Natural killer cell (primary cell): ENCODE results near the gene NR1I2. TPM values are rescaled to one million over a fixed set of nuclear protein-coding genes. Genes with fewer than 3 reads are reported as not detected.

Experiments used
- ATAC-seq, 3 donors: fragments of 150-1000 bp in 2 of 3; fragments of 200-7000 bp in 1 of 3; cut with Tn5 transposase; 1 replicate in 1 of 3; 2 replicates in 2 of 3; pipeline ENCODE4 v1.10.0; 2021; ENCODE audit warnings: mild to moderate bottlenecking in 2 of 3, moderate library complexity in 2 of 3
- DNase-seq, 2 donors: peaks; one replicate each; pipeline versions ENCODE4 v3.0.0 to v3.0.0-alpha.2; 2013 to 2021; ENCODE audit warnings: mixed read lengths in 1 of 2
- H3K27ac ChIP-seq: one replicate; pipeline ENCODE4 v1.5.1; 2013; ENCODE audit warnings: mild to moderate bottlenecking, low read length
- H3K27me3 ChIP-seq: one replicate; pipeline ENCODE4 v1.6.1; 2013; ENCODE audit warnings: low read length; ENCODE audit not compliant: control insufficient read depth, insufficient read depth
- H3K36me3 ChIP-seq: one replicate; pipeline ENCODE4 v1.6.1; 2013; ENCODE audit warnings: low read length; ENCODE audit not compliant: control insufficient read depth, insufficient read depth
- H3K4me1 ChIP-seq: one replicate; pipeline ENCODE4 v1.6.1; 2013; ENCODE audit warnings: low read length; ENCODE audit not compliant: control insufficient read depth, insufficient read depth
- H3K4me3 ChIP-seq: one replicate; pipeline ENCODE4 v1.5.1; 2013; ENCODE audit warnings: low read length
- H3K9me3 ChIP-seq: one replicate; pipeline ENCODE4 v1.6.1; 2013; ENCODE audit warnings: low read length; ENCODE audit not compliant: control insufficient read depth, insufficient read depth
- H3K27ac Mint-ChIP-seq, 2 donors: one replicate each; pipeline ENCODE4 v1.8.0; 2022; ENCODE audit warnings: mild to moderate bottlenecking in 2 of 2, mixed read lengths in 2 of 2, moderate library complexity in 1 of 2
- H3K27me3 Mint-ChIP-seq, 2 donors: one replicate each; pipeline ENCODE4 v1.8.0; 2022; ENCODE audit warnings: low read depth in 2 of 2, mixed read lengths in 2 of 2
- H3K36me3 Mint-ChIP-seq: one replicate; pipeline ENCODE4 v1.8.0; 2022; ENCODE audit warnings: mixed read lengths
- H3K4me1 Mint-ChIP-seq, 2 donors: one replicate each; pipeline ENCODE4 v1.8.0; 2022; ENCODE audit warnings: mixed read lengths in 2 of 2
- H3K4me3 Mint-ChIP-seq: one replicate; pipeline ENCODE4 v1.8.0; 2022; ENCODE audit warnings: mild to moderate bottlenecking, moderate library complexity, mixed read lengths
- H3K9me3 Mint-ChIP-seq, 2 donors: one replicate each; pipeline ENCODE4 v1.8.0; 2022; ENCODE audit warnings: mixed read lengths in 2 of 2
- WGBS: methylation state at CpG from one replicate; pipeline ENCODE4 v1.1.7; 2013; ENCODE audit warnings: missing lambda C conversion rate; ENCODE audit not compliant: insufficient coverage; 5-methylcytosine and 5-hydroxymethylcytosine counted together
- intact Hi-C: fragments of 100-400 bp; cut with micrococcal nuclease; formaldehyde crosslinking; loops from one replicate; pipeline ENCODE4 v1.14.2; 2022
- total RNA-seq, 4 donors: library from RNA; stranded (reverse); fragments of 120-200 nt in 1 of 4; gene quantifications; one replicate each; pipeline versions ENCODE4 v1.2.3 to v1.2.4, GENCODE V29; 2013 to 2022
- TF ChIP-seq, protein P1 (sequence below): fragments of 200-600 bp; IDR thresholded peaks from one replicate; pipeline ENCODE4 v1.8.0; 2022; ENCODE audit warnings: antibody characterized with exemption

The NR1I2 gene
- total RNA-seq: under 1 TPM; 0.13 to 0.25 (median 0.16) TPM
- 0.86 TPM for total RNA-seq (2013)

DNA sequence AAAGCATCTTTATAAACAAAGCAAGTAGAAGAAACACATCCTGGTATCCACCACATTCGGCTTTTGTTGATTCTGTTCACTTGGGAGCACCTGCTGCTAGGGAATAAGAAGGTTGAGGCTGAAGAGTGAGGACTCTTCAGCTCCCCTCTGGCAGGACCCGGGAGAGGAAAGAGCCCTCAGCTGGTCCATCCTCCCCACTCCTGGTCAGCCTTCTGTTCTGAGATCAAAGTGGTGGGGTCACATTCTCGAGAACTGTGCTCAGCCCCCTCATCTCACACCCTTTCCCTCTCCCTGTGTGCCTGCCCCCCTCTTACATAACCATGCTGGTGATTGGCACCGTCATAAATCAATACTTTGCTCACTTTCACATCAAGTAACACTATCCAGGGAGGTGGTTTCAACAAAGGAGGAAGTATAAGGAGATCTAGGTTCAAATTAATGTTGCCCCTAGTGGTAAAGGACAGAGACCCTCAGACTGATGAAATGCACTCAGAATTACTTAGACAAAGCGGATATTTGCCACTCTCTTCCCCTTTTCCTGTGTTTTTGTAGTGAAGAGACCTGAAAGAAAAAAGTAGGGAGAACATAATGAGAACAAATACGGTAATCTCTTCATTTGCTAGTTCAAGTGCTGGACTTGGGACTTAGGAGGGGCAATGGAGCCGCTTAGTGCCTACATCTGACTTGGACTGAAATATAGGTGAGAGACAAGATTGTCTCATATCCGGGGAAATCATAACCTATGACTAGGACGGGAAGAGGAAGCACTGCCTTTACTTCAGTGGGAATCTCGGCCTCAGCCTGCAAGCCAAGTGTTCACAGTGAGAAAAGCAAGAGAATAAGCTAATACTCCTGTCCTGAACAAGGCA, at the start of gene NR1I2:
Gene NR1I2, plus strand, starts transcription at position 772 of the 869 bp plus-strand sequence.
- Mint-ChIP-seq H3K27ac (no peak within 1 kb of the TSS), H3K4me1 (no peaks in the 10 kb centered on the region), H3K4me3 (no peak within 1 kb of the TSS), H3K9me3 (no peaks in the 10 kb centered on the region), H3K27me3 (peaks cover 3 to 7% of the 10 kb centered on the region in 2 donors), H3K36me3 (no peaks in the 10 kb centered on the region)
- Histone ChIP-seq H3K9me3 (no peaks in the 10 kb centered on the region), H3K4me3 (no peak within 1 kb of the TSS), H3K36me3 (no peaks in the 10 kb centered on the region), H3K4me1 (no peaks in the 10 kb centered on the region), H3K27me3 (no peaks in the 10 kb centered on the region), H3K27ac (no peak within 1 kb of the TSS)
- no peak for DNase-seq
- intact Hi-C loops: no loop called here
- TF ChIP-seq, protein P1, sequence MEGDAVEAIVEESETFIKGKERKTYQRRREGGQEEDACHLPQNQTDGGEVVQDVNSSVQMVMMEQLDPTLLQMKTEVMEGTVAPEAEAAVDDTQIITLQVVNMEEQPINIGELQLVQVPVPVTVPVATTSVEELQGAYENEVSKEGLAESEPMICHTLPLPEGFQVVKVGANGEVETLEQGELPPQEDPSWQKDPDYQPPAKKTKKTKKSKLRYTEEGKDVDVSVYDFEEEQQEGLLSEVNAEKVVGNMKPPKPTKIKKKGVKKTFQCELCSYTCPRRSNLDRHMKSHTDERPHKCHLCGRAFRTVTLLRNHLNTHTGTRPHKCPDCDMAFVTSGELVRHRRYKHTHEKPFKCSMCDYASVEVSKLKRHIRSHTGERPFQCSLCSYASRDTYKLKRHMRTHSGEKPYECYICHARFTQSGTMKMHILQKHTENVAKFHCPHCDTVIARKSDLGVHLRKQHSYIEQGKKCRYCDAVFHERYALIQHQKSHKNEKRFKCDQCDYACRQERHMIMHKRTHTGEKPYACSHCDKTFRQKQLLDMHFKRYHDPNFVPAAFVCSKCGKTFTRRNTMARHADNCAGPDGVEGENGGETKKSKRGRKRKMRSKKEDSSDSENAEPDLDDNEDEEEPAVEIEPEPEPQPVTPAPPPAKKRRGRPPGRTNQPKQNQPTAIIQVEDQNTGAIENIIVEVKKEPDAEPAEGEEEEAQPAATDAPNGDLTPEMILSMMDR: no peak
- WGBS: 92% methylated on average over 9 of the region's 10 CpGs
- no peak for ATAC-seq

DNA sequence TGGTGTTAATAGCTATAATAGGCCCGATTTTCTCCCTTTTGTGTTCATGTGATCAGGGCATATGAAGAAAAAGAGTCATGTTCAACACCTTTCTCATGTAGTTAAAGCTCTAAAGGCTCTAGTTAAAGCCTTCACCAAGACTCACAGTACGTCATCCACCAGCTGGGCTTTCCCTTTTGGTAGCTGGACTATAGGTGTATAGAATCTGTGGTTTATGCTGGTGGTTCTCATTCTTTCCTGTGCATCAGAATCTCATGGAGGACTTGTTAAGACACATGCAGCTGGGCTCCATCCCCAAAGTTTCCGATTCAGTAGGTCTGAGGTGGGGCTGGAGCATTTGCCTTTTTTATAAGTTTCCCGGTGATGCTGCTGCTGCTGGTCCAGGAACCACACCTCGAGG, 48.1 kb upstream of the NR1I2 start:
- ATAC-seq: no peak
- H3K27me3 ChIP-seq: no peaks in the 10 kb centered on the region
- no peak overlapping the region for H3K27ac ChIP-seq
- H3K9me3 ChIP-seq: no peaks in the 10 kb centered on the region
- DNase-seq: no peak
- H3K4me3 ChIP-seq: no peak overlapping the region
- Mint-ChIP-seq H3K27ac (no peak overlapping the region), H3K36me3 (no peaks in the 10 kb centered on the region), H3K27me3 (peaks cover 4 to 12% of the 10 kb centered on the region in 2 donors), H3K4me3 (no peak overlapping the region), H3K4me1 (no peaks in the 10 kb centered on the region), H3K9me3 (no peaks in the 10 kb centered on the region)
- no peaks in the 10 kb centered on the region for H3K36me3 ChIP-seq
- 88% methylated on average over 5 of the region's 5 CpGs for WGBS
- intact Hi-C loops: no loop called here
- TF ChIP-seq, protein P1: no peak
- H3K4me1 ChIP-seq: no peaks in the 10 kb centered on the region

DNA sequence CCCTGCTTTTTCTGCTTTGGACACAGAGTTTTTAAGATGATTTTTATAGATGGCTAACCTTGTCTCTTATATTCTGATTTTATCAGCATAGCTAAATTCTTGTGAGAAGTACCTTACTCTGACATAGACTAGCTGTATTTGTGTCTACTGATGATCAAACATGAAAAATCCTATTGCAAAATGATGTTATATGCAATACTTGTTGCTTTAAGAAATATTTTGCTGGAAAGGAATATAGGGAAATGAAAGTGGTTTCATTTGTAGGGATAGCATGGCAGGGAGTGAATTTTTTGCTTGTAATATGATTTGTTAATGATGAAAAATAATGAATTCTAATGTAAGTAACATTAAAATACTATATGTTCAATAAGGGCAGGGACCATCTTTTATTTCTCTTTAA, 43.2 kb upstream of the NR1I2 start:
- no peak for DNase-seq
- peaks cover 9 to 35% of the 10 kb centered on the region in 2 donors for H3K27me3 Mint-ChIP-seq
- H3K27ac ChIP-seq: no peak overlapping the region
- no peak overlapping the region for H3K4me3 ChIP-seq
- H3K36me3 ChIP-seq: no peaks in the 10 kb centered on the region
- no peaks in the 10 kb centered on the region for H3K9me3 Mint-ChIP-seq
- H3K36me3 Mint-ChIP-seq: no peaks in the 10 kb centered on the region
- H3K4me1 Mint-ChIP-seq: no peaks in the 10 kb centered on the region
- TF ChIP-seq, protein P1: no peak
- no peak overlapping the region for H3K27ac Mint-ChIP-seq
- no peak for ATAC-seq
- H3K4me3 Mint-ChIP-seq: no peak overlapping the region
- H3K27me3 ChIP-seq: no peaks in the 10 kb centered on the region
- H3K4me1 ChIP-seq: no peaks in the 10 kb centered on the region
- no peaks in the 10 kb centered on the region for H3K9me3 ChIP-seq
- intact Hi-C loops: no loop called here
